SW480 (cell line): Measurements from ENCODE around the gene RNF4.

Experiments
- DNase-seq: peaks from one replicate; pipeline ENCODE4 v3.0.0-alpha.2; 2016; ENCODE audit warnings: low spot score

Gene RNF4

DNA sequence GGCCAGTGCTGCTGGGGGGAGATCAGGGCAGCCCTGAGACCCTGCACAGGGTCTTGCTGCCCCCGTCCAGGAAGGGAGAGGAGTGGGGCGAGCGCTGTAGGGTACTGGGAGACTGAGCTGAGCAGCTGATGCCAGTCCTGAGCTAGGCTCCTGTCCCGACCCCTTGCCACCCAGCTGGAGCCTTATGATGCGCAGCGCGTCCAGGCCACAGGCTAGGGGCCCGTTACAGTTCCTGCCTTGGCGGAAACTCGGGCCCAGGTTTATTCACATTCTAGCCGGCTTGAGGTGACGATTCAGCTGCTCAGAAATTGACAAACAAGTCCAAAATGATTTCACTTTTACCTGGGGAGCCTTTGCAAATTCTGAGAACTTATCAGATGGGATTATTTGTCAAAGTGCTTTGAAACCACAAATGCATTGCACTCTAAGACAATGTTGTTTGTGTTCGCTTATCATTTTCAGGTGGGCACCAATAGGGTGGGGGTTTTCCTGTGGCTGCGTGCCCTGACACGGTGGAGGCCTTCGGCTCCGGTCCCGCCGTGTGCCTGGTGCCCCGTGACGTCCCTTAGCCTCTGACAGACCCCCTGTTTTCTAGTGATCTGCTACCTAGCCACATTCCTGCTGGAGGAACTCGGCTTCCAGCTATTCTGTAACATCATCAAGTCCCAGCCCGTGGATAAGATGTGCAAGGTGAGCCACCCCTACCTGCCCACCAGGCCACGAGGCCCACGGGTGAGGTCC lies 31.3 kb upstream of the RNF4 start:
- no peak for DNase-seq

DNA sequence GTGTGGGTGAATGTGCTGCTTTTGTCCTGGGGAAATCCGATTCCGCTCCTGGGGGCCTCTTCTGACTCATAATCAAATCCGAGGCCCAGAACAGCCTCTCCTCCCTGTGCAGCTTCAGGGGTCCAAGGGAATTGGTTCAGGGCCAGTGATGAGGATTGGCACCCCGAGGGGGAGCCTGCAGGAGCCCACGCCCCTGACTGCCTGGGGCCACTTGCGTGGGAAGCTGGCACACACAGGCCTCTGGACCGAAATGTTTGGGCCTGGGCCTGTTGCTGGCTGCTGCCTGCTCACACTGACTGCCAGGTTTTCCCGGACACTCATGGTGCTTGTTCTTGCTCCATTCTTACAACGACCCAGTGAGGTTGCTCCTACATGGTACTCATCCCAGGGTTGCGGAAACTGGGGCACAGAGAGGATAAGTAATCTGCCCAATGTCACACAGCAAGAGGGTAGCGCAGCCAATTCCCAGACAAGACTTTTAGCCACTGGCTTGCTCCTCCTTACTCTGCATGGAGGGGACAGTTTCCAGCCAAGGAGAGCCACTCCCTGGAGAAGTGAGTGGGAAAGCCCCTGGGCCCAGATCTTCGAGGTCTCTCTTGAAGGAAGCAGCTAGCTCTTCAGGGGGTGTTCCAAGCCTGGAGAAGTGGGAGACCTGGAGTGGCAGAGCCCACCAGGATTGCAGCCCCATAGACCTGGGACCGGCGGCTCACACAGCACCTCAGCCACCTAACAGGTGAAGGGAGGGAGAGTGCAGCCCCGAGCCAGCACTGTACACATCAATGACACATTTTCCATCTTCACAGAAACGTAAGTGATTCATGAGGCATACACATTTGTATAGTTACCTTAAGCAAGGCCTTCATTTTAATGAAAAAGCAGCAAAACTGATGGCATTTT lies 29.8 kb upstream of the RNF4 start:
- DNase-seq: no peak

GRCh38 chr4:2441393-2442174 lies 27.3 kb upstream of the RNF4 start:
- DNase-seq: peak; percentile 75

DNA sequence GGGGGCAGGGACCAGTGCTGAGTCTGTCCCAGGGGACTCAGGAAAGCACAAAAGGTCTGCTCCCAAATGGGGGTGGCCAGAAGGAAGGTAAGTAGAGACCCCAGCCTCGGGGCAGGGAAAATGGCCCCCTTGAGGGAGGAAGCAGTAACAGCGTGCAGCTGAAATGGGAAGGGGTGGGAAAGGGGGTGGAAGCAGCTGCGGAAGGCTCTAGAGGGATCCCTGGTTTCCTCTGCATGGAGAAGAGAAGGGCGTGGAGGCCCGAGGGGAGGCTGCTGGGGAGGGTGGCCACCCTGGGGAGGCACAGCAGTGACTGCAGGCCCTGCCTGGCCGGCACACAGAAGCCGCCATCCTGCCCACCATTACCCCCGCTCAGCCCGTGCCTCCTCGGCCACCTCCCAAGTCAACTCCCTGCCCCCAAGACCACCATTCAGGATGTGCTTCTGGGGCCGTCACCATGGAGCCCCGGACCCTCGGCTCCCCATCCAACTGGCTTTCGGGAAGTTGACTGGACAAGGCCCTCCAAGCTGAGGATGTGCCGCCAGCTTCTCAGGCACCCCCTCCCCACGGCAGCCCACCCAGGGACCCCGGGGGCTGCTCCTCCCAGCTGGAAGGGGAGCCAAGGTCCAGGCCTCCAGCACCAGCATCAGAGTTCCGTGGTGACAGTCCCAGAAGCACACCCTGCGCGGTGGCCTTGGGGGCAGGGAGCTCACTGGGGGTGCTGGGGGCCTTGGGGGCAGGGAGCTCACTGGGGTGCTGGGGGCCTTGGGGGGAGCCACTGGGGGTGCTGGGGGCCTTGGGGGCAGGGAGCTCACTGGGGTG lies 26.5 kb upstream of the RNF4 start:
- DNase-seq: no peak

- no peak for DNase-seq
Measured at GRCh38 chr4:2443061-2443730, 25.7 kb upstream of the RNF4 start.

DNA sequence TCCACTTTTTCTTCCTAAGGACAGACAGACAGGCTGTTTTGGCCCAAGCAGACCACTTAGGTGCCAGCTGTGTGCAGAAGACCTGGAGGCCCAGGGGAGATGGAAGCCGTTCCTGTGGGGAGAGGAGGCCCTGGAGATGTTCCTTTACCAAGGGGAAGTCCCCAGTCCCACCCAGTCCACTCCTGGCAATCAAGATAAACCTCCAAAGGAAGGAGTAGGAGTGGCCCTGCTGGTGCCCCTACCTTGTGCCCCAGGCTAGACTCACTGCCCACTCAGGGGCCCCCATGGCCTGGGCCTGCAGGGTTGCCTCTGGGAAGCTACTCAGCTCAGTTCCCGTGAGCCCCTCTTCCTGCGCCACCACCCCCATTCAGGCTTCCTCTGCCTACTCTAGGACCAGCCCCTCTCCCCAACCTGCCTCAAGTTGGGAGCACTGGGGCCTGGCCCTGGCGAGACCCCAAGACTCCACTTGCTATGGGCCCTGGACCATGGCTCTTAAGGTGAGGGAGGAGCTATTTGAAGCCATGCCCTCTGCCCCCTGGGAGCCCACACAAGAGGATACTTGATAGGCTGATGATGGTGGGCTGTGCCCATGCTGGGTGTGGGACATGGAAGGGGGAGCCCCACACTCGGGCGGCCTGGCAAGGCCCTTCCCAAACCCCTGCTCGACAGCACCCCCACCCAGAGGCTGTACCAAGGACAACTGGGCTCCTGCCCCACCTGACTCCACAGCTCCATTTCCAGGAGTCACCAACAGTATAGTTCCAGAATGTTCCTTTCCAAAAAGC lies 24.8 kb upstream of the RNF4 start:
- no peak for DNase-seq

GRCh38 chr4:2445130-2445529 lies 23.8 kb upstream of the RNF4 start:
- no peak for DNase-seq

DNA sequence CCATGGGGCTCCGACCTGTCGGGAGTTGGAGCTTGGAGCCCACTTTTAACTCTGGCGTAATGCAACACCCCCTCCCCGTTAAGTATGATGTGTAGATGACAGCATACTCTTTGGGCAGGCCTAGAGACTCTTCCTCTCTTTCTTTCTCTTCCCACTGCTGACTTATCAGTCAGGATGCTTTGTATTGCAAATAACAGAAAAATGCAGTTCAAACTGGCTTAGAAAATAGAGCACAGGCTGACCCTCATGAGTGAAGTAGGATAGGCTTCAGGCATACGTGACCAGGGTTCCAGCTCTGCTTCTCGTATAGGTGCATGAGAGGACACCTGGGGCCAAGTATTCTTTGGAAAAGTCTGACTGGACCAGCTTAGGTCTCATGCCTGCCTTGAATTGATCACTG lies 23.3 kb upstream of the RNF4 start:
- DNase-seq: no peak

- no peak for DNase-seq
Measured at GRCh38 chr4:2446656-2447564, 22.0 kb upstream of the RNF4 start.

- no peak for DNase-seq
Measured at GRCh38 chr4:2448589-2448988, 20.3 kb upstream of the RNF4 start.

- no peak for DNase-seq
Measured at GRCh38 chr4:2449051-2449450, 19.9 kb upstream of the RNF4 start.

DNA sequence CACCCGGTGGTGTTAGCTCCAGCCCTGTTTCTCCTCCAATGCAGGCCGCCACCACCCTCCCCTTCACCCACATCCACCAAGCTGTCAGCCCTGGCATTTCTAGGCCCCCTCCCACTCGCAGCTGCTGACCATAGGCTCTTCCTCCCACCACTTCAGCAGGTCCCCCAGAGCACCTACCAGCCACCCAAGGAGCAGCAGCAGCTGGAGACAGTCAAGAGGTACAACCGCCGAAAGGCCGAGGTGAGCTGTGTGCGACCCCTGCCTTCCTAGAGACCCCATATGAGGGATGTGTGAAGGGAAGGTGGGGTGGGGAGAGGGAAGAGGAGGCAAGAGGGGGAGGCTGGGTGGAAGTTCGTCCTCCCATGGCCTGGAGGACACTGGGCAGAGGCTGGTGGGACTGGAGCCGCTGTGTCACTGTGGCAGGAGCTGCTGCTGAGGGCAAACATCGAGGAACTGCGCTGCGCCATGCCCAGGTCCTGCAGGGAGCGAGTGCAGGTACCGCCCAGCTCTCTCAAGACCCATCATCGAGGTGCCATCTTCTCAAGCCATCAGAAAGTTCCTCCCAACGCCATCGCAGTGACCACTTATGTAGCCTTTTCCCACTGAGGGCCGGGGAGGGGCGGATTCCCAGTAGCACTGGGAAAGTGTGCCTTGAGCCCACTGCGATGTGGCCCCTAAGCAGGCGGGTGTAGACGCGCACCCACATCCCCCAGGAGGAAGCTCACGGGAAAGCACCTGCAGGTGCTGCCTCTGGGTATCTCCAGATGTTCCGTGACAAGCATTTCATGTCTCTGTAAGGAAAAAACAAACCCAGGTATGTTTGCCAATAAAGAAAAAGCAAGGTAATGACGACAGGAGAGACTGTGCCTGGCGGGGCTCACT lies 19.2 kb upstream of the RNF4 start:
- DNase-seq: no peak

GRCh38 chr4:2450394-2451035 lies 18.4 kb upstream of the RNF4 start:
- DNase-seq: no peak

- DNase-seq: no peak
Measured at GRCh38 chr4:2451036-2451520, 17.8 kb upstream of the RNF4 start.

- no peak for DNase-seq
Measured at GRCh38 chr4:2451821-2452785, 16.8 kb upstream of the RNF4 start.
